Right atrium auricular region (tissue), 2 donors: ENCODE results near the gene ETFB. TPM values are rescaled to one million over a fixed set of nuclear protein-coding genes. Genes with fewer than 3 reads are reported as not detected.

Source experiments
- DNase-seq: peaks from one replicate; pipeline ENCODE4 v3.0.0-alpha.2; 2019; ENCODE audit warnings: low spot score
- H3K27ac ChIP-seq, 2 donors: fragments of 200-600 bp; sonication (generic); 1 replicate in 1 of 2; 2 replicates in 1 of 2; pipeline ENCODE4 v1.5.1; 2016 to 2019
- H3K27me3 ChIP-seq, 2 donors: fragments of 200-600 bp; sonication (generic); one replicate each; pipeline versions ENCODE4 v1.5.1 to v1.6.0; 2017 to 2019
- H3K36me3 ChIP-seq: fragments of 200-600 bp; sonication (generic); one replicate; pipeline ENCODE4 v1.5.1; 2016
- H3K4me1 ChIP-seq, 2 donors: fragments of 200-600 bp; sonication (generic); one replicate each; pipeline versions ENCODE4 v1.5.1 to v1.6.0; 2017 to 2019
- H3K4me3 ChIP-seq, 2 donors: fragments of 200-600 bp; sonication (generic); 1 replicate in 1 of 2; 2 replicates in 1 of 2; pipeline ENCODE4 v1.5.1; 2017 to 2019; ENCODE audit warnings: mild to moderate bottlenecking in 1 of 2, moderate library complexity in 1 of 2
- H3K9me3 ChIP-seq, 2 donors: fragments of 200-600 bp; sonication (generic); one replicate each; pipeline ENCODE4 v1.5.1; 2019
- total RNA-seq, 2 donors: library from RNA; depleted of rRNA; stranded (reverse); fragments of >200 nt; gene quantifications; one replicate each; pipeline ENCODE4 v1.1.0, GENCODE V29; 2016
- TF ChIP-seq, protein P1 (sequence below), 2 donors: fragments of 200-600 bp; sonication (generic); IDR thresholded peaks; one replicate each; pipeline ENCODE4 v1.5.1; 2019; ENCODE audit warnings: antibody characterized with exemption in 2 of 2

Gene ETFB
- total RNA-seq, 2 donors from 2014 or later = 385 TPM

DNA sequence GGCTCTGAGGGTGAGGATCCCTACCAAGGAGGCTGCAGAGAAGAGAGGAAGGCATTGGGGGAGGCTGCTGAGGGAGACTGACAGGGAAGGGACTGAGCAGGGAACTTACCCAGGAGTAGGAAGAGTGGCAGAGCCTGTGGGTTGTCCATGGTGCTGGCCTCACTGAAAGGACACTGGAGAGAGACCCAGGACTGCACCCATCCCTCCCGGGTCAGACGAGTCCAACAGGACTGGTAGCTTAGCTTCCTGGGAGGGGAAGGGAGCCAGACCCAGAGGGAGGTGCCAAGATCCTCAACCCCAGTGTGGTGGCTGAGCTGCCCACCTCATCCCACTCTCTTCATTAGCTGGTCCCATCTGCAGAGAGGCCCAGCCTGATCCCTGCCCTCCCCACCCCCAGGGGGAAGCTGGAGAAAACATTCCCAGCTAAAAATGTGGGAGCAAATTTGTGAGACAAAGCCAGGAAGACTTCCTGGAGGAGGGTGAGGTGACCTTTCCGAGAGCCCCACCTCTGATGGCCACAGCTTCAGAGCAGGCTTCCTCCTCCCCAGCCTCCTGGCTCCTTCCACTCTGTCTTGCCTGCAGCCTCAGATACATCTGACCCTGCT is 24.1 kb downstream of the ETFB start, which contains the start of gene VSIG10L:
Gene VSIG10L (minus strand): TSS at position 164 of the 605 bp plus-strand sequence. CDS start 15 bp downstream, at position 149.
- no peaks in the 10 kb centered on the region for H3K27me3 ChIP-seq
- no peak within 1 kb of the TSS for H3K4me3 ChIP-seq
- H3K9me3 ChIP-seq = no peaks in the 10 kb centered on the region
- peaks cover 0 to 21% of the 10 kb centered on the region in 2 donors for H3K4me1 ChIP-seq
- no peak for DNase-seq
- no peak within 1 kb of the TSS for H3K27ac ChIP-seq
- TF ChIP-seq, protein P1, sequence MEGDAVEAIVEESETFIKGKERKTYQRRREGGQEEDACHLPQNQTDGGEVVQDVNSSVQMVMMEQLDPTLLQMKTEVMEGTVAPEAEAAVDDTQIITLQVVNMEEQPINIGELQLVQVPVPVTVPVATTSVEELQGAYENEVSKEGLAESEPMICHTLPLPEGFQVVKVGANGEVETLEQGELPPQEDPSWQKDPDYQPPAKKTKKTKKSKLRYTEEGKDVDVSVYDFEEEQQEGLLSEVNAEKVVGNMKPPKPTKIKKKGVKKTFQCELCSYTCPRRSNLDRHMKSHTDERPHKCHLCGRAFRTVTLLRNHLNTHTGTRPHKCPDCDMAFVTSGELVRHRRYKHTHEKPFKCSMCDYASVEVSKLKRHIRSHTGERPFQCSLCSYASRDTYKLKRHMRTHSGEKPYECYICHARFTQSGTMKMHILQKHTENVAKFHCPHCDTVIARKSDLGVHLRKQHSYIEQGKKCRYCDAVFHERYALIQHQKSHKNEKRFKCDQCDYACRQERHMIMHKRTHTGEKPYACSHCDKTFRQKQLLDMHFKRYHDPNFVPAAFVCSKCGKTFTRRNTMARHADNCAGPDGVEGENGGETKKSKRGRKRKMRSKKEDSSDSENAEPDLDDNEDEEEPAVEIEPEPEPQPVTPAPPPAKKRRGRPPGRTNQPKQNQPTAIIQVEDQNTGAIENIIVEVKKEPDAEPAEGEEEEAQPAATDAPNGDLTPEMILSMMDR (IDR thresholded peaks at IDR 0.05) = no peak
- H3K36me3 ChIP-seq = peaks cover 7% of the 10 kb centered on the region

DNA sequence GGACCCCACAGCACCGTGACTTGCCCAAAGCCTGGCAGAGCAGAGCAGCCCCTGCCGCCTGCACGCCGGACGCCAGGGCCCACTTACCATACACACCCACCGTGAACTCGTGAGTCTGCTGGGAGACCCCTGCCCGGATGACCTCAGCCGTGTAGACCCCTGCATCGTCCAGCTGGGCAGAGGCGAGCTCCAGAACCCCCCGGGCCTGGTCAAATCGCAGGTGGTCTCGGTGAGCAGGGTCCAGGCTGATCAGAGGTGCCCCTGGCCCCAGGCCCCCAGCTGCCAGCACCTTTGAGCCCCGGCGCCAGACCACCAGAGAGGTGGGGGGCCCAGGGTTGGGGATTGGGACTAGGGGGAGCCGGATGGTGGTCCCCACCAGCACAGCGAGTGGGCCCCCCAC is 25.1 kb downstream of the ETFB start:
- Histone ChIP-seq H3K9me3 (no peaks in the 10 kb centered on the region), H3K4me3 (no peak overlapping the region), H3K4me1 (peaks cover 0 to 21% of the 10 kb centered on the region in 2 donors), H3K36me3 (no peaks in the 10 kb centered on the region), H3K27ac (no peak overlapping the region), H3K27me3 (no peaks in the 10 kb centered on the region)
- DNase-seq = no peak
- TF ChIP-seq, protein P1 (IDR thresholded peaks at IDR 0.05) = no peak

DNA sequence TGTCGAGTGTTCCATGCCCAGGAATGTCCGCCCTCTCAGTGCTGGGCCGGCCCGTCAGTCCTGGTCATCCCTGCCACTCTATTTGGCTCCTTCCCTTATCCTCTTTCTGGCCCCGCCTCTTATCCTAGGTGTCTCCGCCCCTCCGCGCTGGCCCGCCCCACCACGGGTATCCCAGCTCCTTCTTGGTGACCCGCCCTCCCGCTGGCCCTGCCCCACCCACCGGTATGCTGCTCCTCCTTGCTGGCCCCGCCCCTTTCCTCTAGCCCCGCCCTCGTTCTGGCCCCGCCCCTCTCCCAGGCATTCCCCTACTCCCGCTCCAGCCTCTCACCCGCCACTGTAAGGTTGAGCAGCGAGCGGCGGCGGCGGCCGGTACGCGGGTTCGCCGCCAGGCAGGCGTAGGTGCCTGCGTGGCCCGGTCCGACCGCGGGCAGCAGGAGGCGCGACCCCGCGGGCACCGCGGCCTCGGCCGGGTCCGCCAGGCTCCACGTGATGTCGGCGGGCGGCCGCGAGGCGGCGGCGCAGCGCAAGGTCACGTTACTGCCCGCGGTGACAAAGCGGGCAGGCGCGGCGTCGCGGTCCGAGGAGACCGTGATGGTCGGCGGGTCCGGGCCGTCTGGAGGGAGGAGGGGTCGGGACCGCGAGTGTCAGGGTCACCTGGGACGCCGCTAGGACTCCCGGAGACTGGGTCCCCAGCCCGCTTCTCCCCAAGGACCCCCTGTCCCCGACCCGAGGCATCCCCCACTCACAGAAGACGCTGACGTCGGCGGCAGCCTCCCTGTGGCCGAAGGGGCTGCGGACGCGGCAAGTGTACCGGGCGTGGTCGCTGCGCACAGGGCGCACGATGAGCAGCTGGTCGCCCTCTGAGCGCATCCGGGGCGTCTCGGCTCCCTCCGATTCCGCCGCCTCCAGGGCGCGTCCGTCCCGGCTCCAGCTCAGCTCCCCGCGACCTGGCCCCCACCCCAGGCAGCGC is 26.2 kb downstream of the ETFB start:
- TF ChIP-seq, protein P1 (IDR thresholded peaks at IDR 0.05) = peak in 1 of 2 donors; percentile 40
- Histone ChIP-seq H3K27me3 (no peaks in the 10 kb centered on the region), H3K9me3 (no peaks in the 10 kb centered on the region), H3K36me3 (no peaks in the 10 kb centered on the region), H3K27ac (peak overlapping the region; percentile 74 to 75), H3K4me1 (peaks cover 0 to 21% of the 10 kb centered on the region in 2 donors), H3K4me3 (peak overlapping the region; percentile 46 to 66)
- peak; percentile 99 for DNase-seq

DNA sequence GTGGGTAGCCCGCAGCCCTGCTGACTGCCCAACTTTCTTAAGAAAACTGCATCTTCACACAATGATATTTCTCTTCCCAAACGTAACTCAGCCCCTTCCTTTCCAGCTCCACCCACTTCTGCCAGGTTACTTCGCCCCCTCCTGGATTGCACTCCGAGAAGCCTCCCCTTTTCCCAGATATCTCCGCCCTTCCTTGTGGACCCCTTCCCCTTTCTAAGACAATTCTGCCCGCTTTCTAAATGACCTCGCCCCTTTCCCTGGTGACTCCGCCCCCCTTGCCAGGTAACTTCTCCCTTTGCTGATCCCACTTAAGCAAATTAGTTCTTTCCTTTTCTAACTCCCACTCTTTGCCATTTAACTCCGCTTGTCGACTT is 26.9 kb downstream of the ETFB start:
- no peak for DNase-seq
- peak overlapping the region; percentile 46 to 66 for H3K4me3 ChIP-seq
- H3K4me1 ChIP-seq = peaks cover 0 to 21% of the 10 kb centered on the region in 2 donors
- H3K36me3 ChIP-seq = no peaks in the 10 kb centered on the region
- TF ChIP-seq, protein P1 (IDR thresholded peaks at IDR 0.05) = no peak
- peak overlapping the region; percentile 46 to 74 for H3K27ac ChIP-seq
- H3K27me3 ChIP-seq = no peaks in the 10 kb centered on the region
- H3K9me3 ChIP-seq = no peaks in the 10 kb centered on the region

DNA sequence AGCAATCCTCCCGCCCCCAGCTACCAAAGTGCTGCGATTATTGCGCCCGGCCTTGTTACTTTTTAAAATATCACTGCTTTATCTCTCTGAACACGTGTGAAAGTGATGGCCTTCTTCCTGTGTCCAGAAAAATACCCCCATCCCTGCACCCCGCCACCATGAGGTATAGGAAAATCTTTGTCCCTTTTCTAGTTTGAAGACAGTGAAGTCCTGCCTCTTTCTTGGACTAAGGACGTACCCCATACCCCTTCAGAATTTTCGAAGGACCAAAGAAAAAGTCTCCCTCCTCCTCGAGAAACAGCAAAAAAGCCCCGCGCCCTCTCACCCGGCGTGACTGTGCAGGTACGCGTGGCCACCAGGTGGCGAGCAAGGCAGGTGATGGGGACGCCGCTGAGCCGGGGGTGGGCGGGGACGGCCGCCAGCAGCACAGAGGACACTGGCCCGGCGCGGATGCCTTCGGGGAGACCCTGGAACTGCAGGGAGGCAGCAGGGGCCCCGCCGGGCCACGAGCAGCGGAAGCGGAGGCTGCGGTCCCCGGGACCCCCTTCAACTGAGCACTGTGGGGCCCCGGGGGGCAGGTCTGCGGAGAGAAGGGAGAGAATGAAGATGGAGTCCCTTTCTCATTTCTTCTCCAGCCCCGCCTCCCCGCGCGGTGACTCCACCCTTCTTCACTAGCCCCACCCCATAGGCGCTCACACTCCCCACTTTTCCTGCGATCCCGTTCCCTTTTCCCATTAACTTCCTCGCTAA is 27.4 kb downstream of the ETFB start:
- Histone ChIP-seq H3K4me1 (peaks cover 0 to 21% of the 10 kb centered on the region in 2 donors), H3K9me3 (no peaks in the 10 kb centered on the region), H3K4me3 (peak overlapping the region; percentile 46 to 66), H3K27ac (peak overlapping the region; percentile 46 to 74), H3K36me3 (no peaks in the 10 kb centered on the region), H3K27me3 (no peaks in the 10 kb centered on the region)
- peak; percentile 88 for DNase-seq
- TF ChIP-seq, protein P1 (IDR thresholded peaks at IDR 0.05) = peak; percentile 86 to 91
